ENCODE results near the gene ADCY9.

Gene ADCY9

GRCh38 chr16:4032768-4033167 lies 83.5 kb downstream of the ADCY9 start:
- no peaks in the 10 kb centered on the region for H3K4me1 ChIP-seq (ENCODE audit: low read depth, poor library complexity, severe bottlenecking)
- no peaks in the 10 kb centered on the region for H3K36me3 ChIP-seq (ENCODE audit: insufficient read depth)
- H4K20me1 ChIP-seq (ENCODE audit: insufficient read depth), result no peaks in the 10 kb centered on the region
- no peaks in the 10 kb centered on the region for H3K27me3 ChIP-seq (ENCODE audit: insufficient read depth, low read depth)
- H3K4me2 ChIP-seq, result no peak overlapping the region
- H3K9ac ChIP-seq, result no peak overlapping the region
- no peak overlapping the region for H2AFZ ChIP-seq (ENCODE audit: low read depth)
- no peaks in the 10 kb centered on the region for H3K79me2 ChIP-seq (ENCODE audit: insufficient read depth, low read depth)
- TF ChIP-seq, protein P1, sequence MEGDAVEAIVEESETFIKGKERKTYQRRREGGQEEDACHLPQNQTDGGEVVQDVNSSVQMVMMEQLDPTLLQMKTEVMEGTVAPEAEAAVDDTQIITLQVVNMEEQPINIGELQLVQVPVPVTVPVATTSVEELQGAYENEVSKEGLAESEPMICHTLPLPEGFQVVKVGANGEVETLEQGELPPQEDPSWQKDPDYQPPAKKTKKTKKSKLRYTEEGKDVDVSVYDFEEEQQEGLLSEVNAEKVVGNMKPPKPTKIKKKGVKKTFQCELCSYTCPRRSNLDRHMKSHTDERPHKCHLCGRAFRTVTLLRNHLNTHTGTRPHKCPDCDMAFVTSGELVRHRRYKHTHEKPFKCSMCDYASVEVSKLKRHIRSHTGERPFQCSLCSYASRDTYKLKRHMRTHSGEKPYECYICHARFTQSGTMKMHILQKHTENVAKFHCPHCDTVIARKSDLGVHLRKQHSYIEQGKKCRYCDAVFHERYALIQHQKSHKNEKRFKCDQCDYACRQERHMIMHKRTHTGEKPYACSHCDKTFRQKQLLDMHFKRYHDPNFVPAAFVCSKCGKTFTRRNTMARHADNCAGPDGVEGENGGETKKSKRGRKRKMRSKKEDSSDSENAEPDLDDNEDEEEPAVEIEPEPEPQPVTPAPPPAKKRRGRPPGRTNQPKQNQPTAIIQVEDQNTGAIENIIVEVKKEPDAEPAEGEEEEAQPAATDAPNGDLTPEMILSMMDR (conservative IDR thresholded peaks at IDR 0.05; ENCODE audit: low read depth, low read length), result no peak
- no peak overlapping the region for H3K4me3 ChIP-seq (IDR thresholded peaks at IDR 0.05; ENCODE audit: insufficient read depth, low read depth, low read length)
- H3K27ac ChIP-seq, result no peak overlapping the region

DNA sequence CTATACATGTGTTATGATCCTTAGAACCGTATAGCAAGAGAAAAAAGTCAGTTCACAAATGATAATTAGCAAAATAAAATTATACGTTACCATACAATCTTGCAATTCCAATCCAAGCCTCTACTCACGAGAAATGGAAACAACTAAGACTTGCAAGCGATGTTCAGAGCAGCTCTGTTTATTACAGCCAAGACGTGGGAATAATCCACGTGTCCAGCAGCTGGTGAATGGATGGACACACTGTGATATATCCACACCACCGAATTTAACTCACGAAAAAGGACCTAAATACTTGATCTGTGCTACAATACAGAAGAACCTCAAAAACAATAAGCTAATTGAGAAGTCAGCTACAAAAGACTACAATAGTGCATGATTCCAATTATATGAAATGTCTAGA lies 88.1 kb downstream of the ADCY9 start:
- no peaks in the 10 kb centered on the region for H3K36me3 ChIP-seq (ENCODE audit: insufficient read depth)
- no peaks in the 10 kb centered on the region for H3K79me2 ChIP-seq (ENCODE audit: insufficient read depth, low read depth)
- no peak overlapping the region for H3K27ac ChIP-seq
- no peak overlapping the region for H3K4me3 ChIP-seq (IDR thresholded peaks at IDR 0.05; ENCODE audit: insufficient read depth, low read depth, low read length)
- H4K20me1 ChIP-seq (ENCODE audit: insufficient read depth), result no peaks in the 10 kb centered on the region
- no peak overlapping the region for H3K9ac ChIP-seq
- TF ChIP-seq, protein P1 (conservative IDR thresholded peaks at IDR 0.05; ENCODE audit: low read depth, low read length), result no peak
- no peaks in the 10 kb centered on the region for H3K4me1 ChIP-seq (ENCODE audit: low read depth, poor library complexity, severe bottlenecking)
- no peaks in the 10 kb centered on the region for H3K27me3 ChIP-seq (ENCODE audit: insufficient read depth, low read depth)
- H2AFZ ChIP-seq (ENCODE audit: low read depth), result no peak overlapping the region
- no peak overlapping the region for H3K4me2 ChIP-seq

DNA sequence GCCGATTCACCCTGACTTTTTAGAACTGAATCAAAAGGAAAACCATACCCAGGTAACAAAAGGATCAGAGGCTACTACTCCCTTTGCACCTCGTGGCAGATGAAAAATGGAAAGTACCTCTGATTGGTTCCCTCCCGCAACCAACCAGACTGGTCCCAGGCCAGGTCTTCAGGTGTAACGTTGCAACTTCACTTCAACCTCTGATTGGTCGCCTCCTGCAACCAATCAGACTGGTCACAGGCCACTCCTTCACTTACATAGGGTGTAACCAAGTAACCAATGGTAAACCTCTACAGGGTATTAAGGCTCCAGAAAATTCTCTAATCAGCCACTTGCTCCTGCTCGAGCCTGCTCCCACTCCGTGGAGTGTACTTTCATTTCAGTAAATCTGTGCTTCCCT lies 89.4 kb downstream of the ADCY9 start:
- H3K9ac ChIP-seq, result no peak overlapping the region
- H4K20me1 ChIP-seq (ENCODE audit: insufficient read depth), result no peaks in the 10 kb centered on the region
- H3K27me3 ChIP-seq (ENCODE audit: insufficient read depth, low read depth), result no peaks in the 10 kb centered on the region
- H3K79me2 ChIP-seq (ENCODE audit: insufficient read depth, low read depth), result no peaks in the 10 kb centered on the region
- H3K36me3 ChIP-seq (ENCODE audit: insufficient read depth), result no peaks in the 10 kb centered on the region
- H2AFZ ChIP-seq (ENCODE audit: low read depth), result no peak overlapping the region
- H3K27ac ChIP-seq, result no peak overlapping the region
- TF ChIP-seq, protein P1 (conservative IDR thresholded peaks at IDR 0.05; ENCODE audit: low read depth, low read length), result no peak
- H3K4me3 ChIP-seq (IDR thresholded peaks at IDR 0.05; ENCODE audit: insufficient read depth, low read depth, low read length), result no peak overlapping the region
- H3K4me2 ChIP-seq, result no peak overlapping the region
- no peaks in the 10 kb centered on the region for H3K4me1 ChIP-seq (ENCODE audit: low read depth, poor library complexity, severe bottlenecking)

- H3K36me3 ChIP-seq (ENCODE audit: insufficient read depth), result no peaks in the 10 kb centered on the region
- TF ChIP-seq, protein P1 (conservative IDR thresholded peaks at IDR 0.05; ENCODE audit: low read depth, low read length), result no peak
- H3K4me3 ChIP-seq (IDR thresholded peaks at IDR 0.05; ENCODE audit: insufficient read depth, low read depth, low read length), result no peak overlapping the region
- H3K4me1 ChIP-seq (ENCODE audit: low read depth, poor library complexity, severe bottlenecking), result no peaks in the 10 kb centered on the region
- H4K20me1 ChIP-seq (ENCODE audit: insufficient read depth), result no peaks in the 10 kb centered on the region
- no peak overlapping the region for H3K27ac ChIP-seq
- no peaks in the 10 kb centered on the region for H3K27me3 ChIP-seq (ENCODE audit: insufficient read depth, low read depth)
- H3K79me2 ChIP-seq (ENCODE audit: insufficient read depth, low read depth), result no peaks in the 10 kb centered on the region
- no peak overlapping the region for H2AFZ ChIP-seq (ENCODE audit: low read depth)
- no peak overlapping the region for H3K4me2 ChIP-seq
- H3K9ac ChIP-seq, result no peak overlapping the region
Observed at GRCh38 chr16:4025428-4025827, 90.8 kb downstream of the ADCY9 start.
